H1 (cell line): Measurements from ENCODE around the gene MAGI1. TPM values are rescaled to one million over a fixed set of nuclear protein-coding genes. Genes with fewer than 3 reads are reported as not detected.

ENCODE experiments used
- CTCF ChIA-PET: fragments of 300-600 bp; sonication (Branson Sonifier 250); formaldehyde crosslinking; loops from one replicate; lab custom pipeline; 2021; ENCODE audit not compliant: partially characterized antibody; lab: Charles Lee
- POLR2A ChIA-PET: fragments of 300-600 bp; sonication (Branson Sonifier 250); formaldehyde crosslinking; loops from one replicate; lab custom pipeline; 2021; ENCODE audit warnings: inconsistent platforms; ENCODE audit not compliant: partially characterized antibody; lab: Charles Lee
- DNase-seq, 2 experiments: peaks; one replicate each; pipeline versions ENCODE4 v3.0.0 to v3.0.0-alpha.2; 2010 to 2022; ENCODE audit warnings: low spot score in 2 of 2, low read depth in 1 of 2, mixed read lengths in 1 of 2
- FAIRE-seq: peaks from 2 replicates; lab custom pipeline; 2011; peaks lifted over from hg19 to GRCh38; lab: Jason Lieb, UNC
- H2AFZ ChIP-seq: 2 replicates; pipeline ENCODE4 v1.8.1; 2012; ENCODE audit warnings: low read length, inconsistent platforms
- H2AK5ac ChIP-seq: 2 replicates; pipeline ENCODE4 v1.6.1; 2013; ENCODE audit warnings: low read depth, low read length
- H2BK120ac ChIP-seq: replicated peaks from 2 replicates; pipeline ENCODE3; 2013; ENCODE audit warnings: low read depth, low read length, inconsistent platforms
- H2BK12ac ChIP-seq: 2 replicates; pipeline ENCODE4 v1.6.1; 2013; ENCODE audit warnings: low read depth, low read length
- H2BK15ac ChIP-seq: 2 replicates; pipeline ENCODE4 v1.6.1; 2013; ENCODE audit warnings: low read length
- H2BK20ac ChIP-seq: 2 replicates; pipeline ENCODE4 v1.6.1; 2013; ENCODE audit warnings: low read length
- H2BK5ac ChIP-seq: 2 replicates; pipeline ENCODE4 v1.6.1; 2013; ENCODE audit warnings: low read depth, low read length
- H3K14ac ChIP-seq: 2 replicates; pipeline ENCODE4 v1.6.1; 2013; ENCODE audit warnings: inconsistent platforms; ENCODE audit not compliant: insufficient read length
- H3K18ac ChIP-seq: 2 replicates; pipeline ENCODE4 v1.6.1; 2013; ENCODE audit warnings: low read length; ENCODE audit errors: extremely low read depth
- H3K23ac ChIP-seq: 2 replicates; pipeline ENCODE4 v1.6.1; 2013; ENCODE audit warnings: inconsistent platforms; ENCODE audit not compliant: insufficient read length
- H3K23me2 ChIP-seq: 2 replicates; pipeline ENCODE4 v1.6.1; 2013; ENCODE audit warnings: low read depth, low read length
- H3K27ac ChIP-seq: 2 replicates; pipeline ENCODE4 v1.6.1; 2011; ENCODE audit warnings: low read depth, low read length, inconsistent platforms
- H3K27me3 ChIP-seq, 4 experiments: replicated peaks in 1 of 4; 1 replicate in 1 of 4; 2 replicates in 3 of 4; pipeline versions ENCODE4 v1.6.1 to v1.8.1; 2011 to 2013; ENCODE audit warnings: low read length in 3 of 4, mild to moderate bottlenecking in 3 of 4, inconsistent platforms in 2 of 4, mixed read lengths in 2 of 4, moderate library complexity in 1 of 4; ENCODE audit not compliant: control insufficient read depth in 3 of 4, insufficient read depth in 3 of 4; ENCODE audit errors: extremely low read depth in 1 of 4
- H3K36me3 ChIP-seq, 4 experiments: 2 replicates each; pipeline versions ENCODE4 v1.6.1 to v1.8.1; 2011 to 2013; ENCODE audit warnings: mild to moderate bottlenecking in 4 of 4, low read length in 3 of 4, moderate library complexity in 2 of 4, control low read depth in 1 of 4, inconsistent platforms in 1 of 4; ENCODE audit not compliant: insufficient read depth in 4 of 4, control insufficient read depth in 2 of 4
- H3K4ac ChIP-seq: replicated peaks from 2 replicates; pipeline ENCODE3; 2013; ENCODE audit warnings: low read length, low read depth, mixed read lengths, inconsistent platforms; ENCODE audit not compliant: insufficient read length
- H3K4me1 ChIP-seq, 4 experiments: replicated peaks in 1 of 4; 1 replicate in 1 of 4; 2 replicates in 3 of 4; pipeline versions ENCODE4 v1.6.1 to v1.8.1; 2011 to 2013; ENCODE audit warnings: low read length in 3 of 4, inconsistent platforms in 2 of 4, mixed read lengths in 1 of 4; ENCODE audit not compliant: insufficient read depth in 4 of 4, control insufficient read depth in 3 of 4
- H3K4me2 ChIP-seq, 2 experiments: 2 replicates each; pipeline versions ENCODE4 v1.6.1 to v1.8.1; 2011 to 2013; ENCODE audit warnings: low read depth in 2 of 2, low read length in 2 of 2, control low read depth in 1 of 2, inconsistent platforms in 1 of 2, mild to moderate bottlenecking in 1 of 2; ENCODE audit not compliant: insufficient read depth in 1 of 2
- H3K4me3 ChIP-seq, 4 experiments: fragments of 200-600, 300-600 bp in 1 of 4; sonication (generic), shearing (Covaris generic), sonication (Bioruptor Twin) in 1 of 4; 2 replicates each; pipeline versions ENCODE4 v1.5.1 to v1.8.1; 2011 to 2016; ENCODE audit warnings: low read length in 4 of 4, low read depth in 3 of 4, control low read depth in 2 of 4, inconsistent platforms in 2 of 4, mild to moderate bottlenecking in 2 of 4, mixed read lengths in 1 of 4, moderate library complexity in 1 of 4; ENCODE audit not compliant: insufficient read depth in 2 of 4; ENCODE audit errors: extremely low read depth in 1 of 4
- H3K56ac ChIP-seq: replicated peaks from 2 replicates; pipeline ENCODE3; 2013; ENCODE audit warnings: low read depth, mild to moderate bottlenecking, mixed read lengths, low read length, inconsistent platforms; ENCODE audit not compliant: insufficient read length
- H3K79me1 ChIP-seq: 2 replicates; pipeline ENCODE4 v1.6.1; 2013; ENCODE audit warnings: low read depth, low read length, control low read depth
- H3K79me2 ChIP-seq, 2 experiments: 2 replicates each; pipeline versions ENCODE4 v1.6.1 to v1.8.1; 2012 to 2013; ENCODE audit warnings: low read length in 2 of 2, mild to moderate bottlenecking in 2 of 2, inconsistent platforms in 1 of 2; ENCODE audit not compliant: insufficient read depth in 2 of 2, control insufficient read depth in 1 of 2
- H3K9ac ChIP-seq, 4 experiments: replicated peaks in 1 of 4; 1 replicate in 1 of 4; 2 replicates in 3 of 4; pipeline versions ENCODE4 v1.6.1 to v1.8.1; 2011 to 2013; ENCODE audit warnings: low read depth in 3 of 4, low read length in 3 of 4, control low read depth in 2 of 4, mild to moderate bottlenecking in 2 of 4, moderate library complexity in 2 of 4, inconsistent platforms in 1 of 4; ENCODE audit errors: extremely low read depth in 1 of 4
- H3K9me3 ChIP-seq, 2 experiments: 2 replicates each; pipeline versions ENCODE4 v1.6.1 to v1.8.1; 2012 to 2013; ENCODE audit warnings: mild to moderate bottlenecking in 2 of 2, moderate library complexity in 2 of 2, control low read depth in 1 of 2, inconsistent platforms in 1 of 2, low read depth in 1 of 2, low read length in 1 of 2, mixed read lengths in 1 of 2; ENCODE audit not compliant: insufficient read depth in 2 of 2
- H4K20me1 ChIP-seq, 2 experiments: replicated peaks in 1 of 2; 2 replicates each; pipeline versions ENCODE3 to v1.8.1; 2011 to 2013; ENCODE audit warnings: inconsistent platforms in 2 of 2, low read length in 2 of 2, mild to moderate bottlenecking in 1 of 2; ENCODE audit not compliant: insufficient read depth in 2 of 2, control insufficient read depth in 1 of 2
- H4K5ac ChIP-seq: 2 replicates; pipeline ENCODE4 v1.6.1; 2013; ENCODE audit warnings: low read length, low read depth, mixed read lengths, inconsistent platforms; ENCODE audit not compliant: insufficient read length
- H4K8ac ChIP-seq: 2 replicates; pipeline ENCODE4 v1.8.0; 2013; ENCODE audit warnings: mild to moderate bottlenecking, moderate library complexity, low read length, inconsistent platforms; ENCODE audit not compliant: insufficient read depth; ENCODE audit errors: extremely low read depth
- H4K91ac ChIP-seq: replicated peaks from 2 replicates; pipeline ENCODE3; 2013; ENCODE audit warnings: low read length, mixed read lengths, inconsistent platforms; ENCODE audit not compliant: insufficient read length
- ASH2L ChIP-seq: fragments of 200-600, 300-600 bp; sonication (generic); IDR thresholded peaks from one replicate; pipeline ENCODE4 v1.7.1; 2017; ENCODE audit warnings: low read length
- BACH1 ChIP-seq: IDR thresholded peaks from 2 replicates; pipeline ENCODE4 v1.6.1; 2012; ENCODE audit warnings: low read length, improper control_type of control experiment
- CEBPB ChIP-seq: IDR thresholded peaks from 2 replicates; pipeline ENCODE4 v1.6.1; 2012; ENCODE audit warnings: low read depth, low read length
- CHD1 ChIP-seq: IDR thresholded peaks from 2 replicates; pipeline ENCODE4 v1.6.1; 2012; ENCODE audit warnings: low read depth, low read length, improper control_type of control experiment
- CHD2 ChIP-seq: IDR thresholded peaks from 2 replicates; pipeline ENCODE4 v1.6.1; 2012; ENCODE audit warnings: low read length, improper control_type of control experiment
- EGR1 ChIP-seq: IDR thresholded peaks from 2 replicates; pipeline ENCODE4 v1.6.1; 2011; ENCODE audit warnings: low read depth, low read length, borderline replicate concordance
- PHF8 ChIP-seq: fragments of 200-600 bp; sonication (generic); conservative IDR thresholded peaks from 2 replicates; pipeline ENCODE4 v1.7.1; 2012; ENCODE audit warnings: low read depth, mild to moderate bottlenecking, inconsistent platforms, low read length, moderate library complexity
- TEAD4 ChIP-seq: IDR thresholded peaks from 2 replicates; pipeline ENCODE4 v1.6.1; 2012; ENCODE audit warnings: low read depth, low read length, inconsistent platforms, mixed read lengths
- WGBS, 2 experiments: shearing (Covaris generic) in 1 of 2; methylation state at CpG; one replicate each; pipeline versions ENCODE4 v1.1.6 to v1.1.7; 2013 to 2015; ENCODE audit warnings: low lambda C conversion rate in 2 of 2, mixed read lengths in 2 of 2, inconsistent platforms in 1 of 2, low coverage in 1 of 2, missing lambda C conversion rate in 1 of 2; ENCODE audit not compliant: insufficient replicate concordance in 2 of 2, insufficient coverage in 1 of 2, insufficient read length in 1 of 2; ENCODE audit errors: extremely low coverage in 1 of 2, missing lambda C conversion rate in 1 of 2; 5-methylcytosine and 5-hydroxymethylcytosine counted together
- polyA plus RNA-seq, 7 experiments: library from polyadenylated mRNA; depleted of rRNA in 3 of 7; stranded (reverse) in 5 of 7; unstranded in 2 of 7; fragments of >200 nt in 5 of 7; fragments of 200-250 nt in 2 of 7; gene quantifications; 1 replicate in 5 of 7; 2 replicates in 1 of 7; 4 replicates in 1 of 7; pipeline versions ENCODE4 v1.2.1 to v1.2.3, GENCODE V29; 2011 to 2013; ENCODE audit warnings: missing spikeins in 2 of 7, mixed read lengths in 2 of 7
- total RNA-seq: library from RNA; stranded (reverse); fragmentation: NEBNext Ultra II Directional; extraction: Animal tissue kit (Norgen Biotek cat#: 25700); gene quantifications from 2 replicates; pipeline ENCODE4 v1.2.1, GENCODE V29; 2021

MAGI1 gene
- total and polyA plus RNA-seq, 2 of the 8 experiments (the other 6 are each of a cell fraction or from before 2014, with no cell fraction given): 19.8 to 78.0 TPM

GRCh38 chr3:65560133-65560532, 478.6 kb downstream of the MAGI1 start:
- no peak overlapping the region for H4K8ac ChIP-seq
- H4K5ac ChIP-seq: no peak overlapping the region
- no peak for FAIRE-seq
- CTCF ChIA-PET: interaction anchor here (0.9 to 3.9 kb wide), 5 partner anchors 10 to 67 kb away, joined by 3 to 25 read pairs (median 6); no protein-coding TSS in a partner anchor
- H3K4me3 ChIP-seq: no peak overlapping the region
- H2AFZ ChIP-seq: no peak overlapping the region
- H3K9ac ChIP-seq: no peak overlapping the region
- DNase-seq: no peak
- no peak overlapping the region for H3K18ac ChIP-seq
- no peak overlapping the region for H3K27ac ChIP-seq
- no peaks in the 10 kb centered on the region; a peak in 1 of 8 replicates for H3K36me3 ChIP-seq
- no peak overlapping the region for H2BK20ac ChIP-seq
- POLR2A ChIA-PET: interaction anchor here (1.6 kb wide), 1 partner anchor 10 kb away, joined by 5 read pairs; no protein-coding TSS in a partner anchor
- TF ChIP-seq BACH1: no peak
- TF ChIP-seq CEBPB: no peak
- TF ChIP-seq CHD2: no peak
- TF ChIP-seq EGR1: no peak
- TF ChIP-seq ASH2L: no peak
- no peak for TF ChIP-seq TEAD4
- TF ChIP-seq CHD1: no peak
- TF ChIP-seq PHF8: no peak
- H3K14ac ChIP-seq: no peak overlapping the region
- H2BK15ac ChIP-seq: no peak overlapping the region
- no peaks in the 10 kb centered on the region for H3K27me3 ChIP-seq
- no peaks in the 10 kb centered on the region for H3K9me3 ChIP-seq
- H3K79me2 ChIP-seq: peaks cover 3 to 94% of the 10 kb centered on the region in 2 experiments; a peak in 3 of 4 replicates
- no peak overlapping the region for H2AK5ac ChIP-seq
- H3K23ac ChIP-seq: no peak overlapping the region
- peaks cover 0 to 4% of the 10 kb centered on the region in 2 experiments for H4K20me1 ChIP-seq
- no peak overlapping the region for H3K56ac ChIP-seq
- no peak overlapping the region for H2BK5ac ChIP-seq
- no peaks in the 10 kb centered on the region; the same call in 1 of the 2 replicates for H3K23me2 ChIP-seq
- H2BK12ac ChIP-seq: no peak overlapping the region
- 94% methylated on average over 5 of the region's 5 CpGs; no CpG with 5 or more reads in 1 of the 2 experiments for WGBS, 2 experiments
- H3K79me1 ChIP-seq: peaks cover 4% of the 10 kb centered on the region
- no peak overlapping the region for H4K91ac ChIP-seq
- H3K4me1 ChIP-seq: peaks cover 0 to 7% (median 0%) of the 10 kb centered on the region in 4 experiments; a peak in 2 of 7 replicates
- H3K4me2 ChIP-seq: no peak overlapping the region
- no peak overlapping the region for H3K4ac ChIP-seq
- no peak overlapping the region for H2BK120ac ChIP-seq
